ENCODE data around the gene CAMKK2. TPM values are rescaled to one million over a fixed set of nuclear protein-coding genes. Genes with fewer than 3 reads are reported as not detected.

Gene CAMKK2
- total RNA-seq, 4 donors from 2014 or later, result 18.4 to 25.8 (median 25.0) TPM

DNA sequence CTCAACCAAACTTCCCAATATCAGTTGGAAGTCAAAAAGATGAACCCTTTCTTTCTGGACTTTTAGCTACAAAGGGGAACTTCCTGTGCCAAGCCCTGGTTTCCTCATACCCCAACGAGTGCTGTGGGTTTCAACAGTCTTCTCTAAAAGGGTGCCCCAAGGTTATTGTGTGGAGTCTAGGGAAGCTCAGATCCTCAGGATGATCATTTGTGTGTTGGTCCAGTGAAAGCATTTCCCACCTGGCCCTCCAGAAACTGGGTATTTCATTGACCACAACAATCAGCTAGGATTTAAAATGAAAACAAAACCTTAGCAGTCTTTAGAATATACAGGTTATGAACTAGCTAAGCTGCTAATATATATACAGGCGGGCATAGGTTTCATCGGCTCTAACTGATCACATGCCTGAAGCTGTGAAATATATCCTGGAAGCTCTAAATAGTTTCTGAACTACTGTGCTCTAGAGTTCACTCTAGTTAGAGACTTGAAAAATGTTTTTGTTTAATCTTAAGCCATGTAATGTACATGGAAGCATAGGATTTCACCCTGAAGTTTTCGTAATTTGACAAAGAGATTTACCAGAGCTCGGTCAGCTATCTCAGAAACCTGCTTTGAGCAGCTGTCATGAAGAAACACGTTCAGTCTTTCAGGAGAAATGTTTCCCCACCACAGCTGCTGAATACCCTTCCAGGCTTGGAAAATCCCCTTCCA, 57.0 kb downstream of the CAMKK2 start:
- H3K27ac ChIP-seq, result peak overlapping the region; percentile 60
- no peaks in the 10 kb centered on the region for H3K9me3 ChIP-seq
- peaks cover 46% of the 10 kb centered on the region for H3K36me3 ChIP-seq
- TF ChIP-seq, protein P1, sequence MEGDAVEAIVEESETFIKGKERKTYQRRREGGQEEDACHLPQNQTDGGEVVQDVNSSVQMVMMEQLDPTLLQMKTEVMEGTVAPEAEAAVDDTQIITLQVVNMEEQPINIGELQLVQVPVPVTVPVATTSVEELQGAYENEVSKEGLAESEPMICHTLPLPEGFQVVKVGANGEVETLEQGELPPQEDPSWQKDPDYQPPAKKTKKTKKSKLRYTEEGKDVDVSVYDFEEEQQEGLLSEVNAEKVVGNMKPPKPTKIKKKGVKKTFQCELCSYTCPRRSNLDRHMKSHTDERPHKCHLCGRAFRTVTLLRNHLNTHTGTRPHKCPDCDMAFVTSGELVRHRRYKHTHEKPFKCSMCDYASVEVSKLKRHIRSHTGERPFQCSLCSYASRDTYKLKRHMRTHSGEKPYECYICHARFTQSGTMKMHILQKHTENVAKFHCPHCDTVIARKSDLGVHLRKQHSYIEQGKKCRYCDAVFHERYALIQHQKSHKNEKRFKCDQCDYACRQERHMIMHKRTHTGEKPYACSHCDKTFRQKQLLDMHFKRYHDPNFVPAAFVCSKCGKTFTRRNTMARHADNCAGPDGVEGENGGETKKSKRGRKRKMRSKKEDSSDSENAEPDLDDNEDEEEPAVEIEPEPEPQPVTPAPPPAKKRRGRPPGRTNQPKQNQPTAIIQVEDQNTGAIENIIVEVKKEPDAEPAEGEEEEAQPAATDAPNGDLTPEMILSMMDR (IDR thresholded peaks at IDR 0.05), result no peak
- TF ChIP-seq EP300 (IDR thresholded peaks at IDR 0.05) (no peak), POLR2AphosphoS5 (IDR thresholded peaks at IDR 0.05) (no peak), POLR2A (IDR thresholded peaks at IDR 0.05) (no peak)
- H3K4me1 ChIP-seq, result peaks cover 30% of the 10 kb centered on the region
- H3K27me3 ChIP-seq, result no peaks in the 10 kb centered on the region
- no peak overlapping the region for H3K4me3 ChIP-seq
- 66% methylated on average over 6 of the region's 6 CpGs for WGBS
- DNase-seq (ENCODE audit: low spot score in 2 of 2), result no peak

DNA sequence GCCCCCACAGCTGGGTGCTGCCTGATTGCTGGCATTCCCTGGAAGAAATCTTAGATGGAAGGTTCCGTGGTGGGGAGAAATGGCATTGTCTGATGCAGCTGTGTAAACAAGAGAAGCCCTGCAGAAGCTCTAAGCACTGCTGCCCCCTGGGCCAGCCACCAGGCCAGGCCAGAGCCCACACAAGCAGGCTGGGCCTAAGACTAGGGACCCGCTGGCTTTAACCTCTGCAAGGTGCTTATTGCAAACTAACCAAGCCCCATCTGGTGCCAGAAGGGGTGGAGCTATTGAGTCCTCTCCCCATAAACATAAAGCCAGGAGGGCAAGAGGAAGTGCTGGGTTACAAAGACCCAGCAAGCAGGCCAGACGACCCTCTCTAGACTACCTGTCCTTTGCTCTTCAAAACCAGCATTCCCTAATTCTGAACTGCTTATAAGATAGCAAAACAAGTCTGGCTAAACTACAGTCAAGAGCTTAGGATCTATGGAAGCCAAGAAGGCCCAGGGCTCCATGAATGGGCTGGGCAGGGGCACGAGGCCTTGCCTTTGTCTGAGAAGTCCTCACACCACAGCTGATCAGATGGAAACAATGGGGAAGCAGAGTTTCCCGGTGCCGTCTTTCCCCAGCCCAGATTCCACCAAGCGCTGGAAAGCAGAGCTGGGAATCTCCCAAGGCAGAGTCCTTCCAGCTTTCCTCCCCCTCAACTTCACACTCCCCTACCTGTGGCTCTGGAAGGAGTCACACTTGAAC, 57.7 kb downstream of the CAMKK2 start:
- no peaks in the 10 kb centered on the region for H3K9me3 ChIP-seq
- H3K4me1 ChIP-seq, result peaks cover 30% of the 10 kb centered on the region
- peak overlapping the region; percentile 60 for H3K27ac ChIP-seq
- TF ChIP-seq POLR2A (IDR thresholded peaks at IDR 0.05), result no peak
- peaks cover 44% of the 10 kb centered on the region for H3K36me3 ChIP-seq
- H3K4me3 ChIP-seq, result no peak overlapping the region
- no peaks in the 10 kb centered on the region for H3K27me3 ChIP-seq
- no peak for DNase-seq (ENCODE audit: low spot score in 2 of 2)
- WGBS, result 76% methylated on average over 7 of the region's 7 CpGs

GRCh38 chr12:121238086-121238485, 58.4 kb downstream of the CAMKK2 start:
- Histone ChIP-seq H3K9me3 (no peaks in the 10 kb centered on the region), H3K27ac (no peak overlapping the region), H3K36me3 (peaks cover 44% of the 10 kb centered on the region), H3K4me1 (peaks cover 30% of the 10 kb centered on the region), H3K27me3 (no peaks in the 10 kb centered on the region), H3K4me3 (no peak overlapping the region)
- TF ChIP-seq POLR2AphosphoS5 (IDR thresholded peaks at IDR 0.05) (no peak), EP300 (IDR thresholded peaks at IDR 0.05) (no peak), POLR2A (IDR thresholded peaks at IDR 0.05) (no peak)
- TF ChIP-seq, protein P1 (IDR thresholded peaks at IDR 0.05), result no peak
- DNase-seq (ENCODE audit: low spot score in 2 of 2), result no peak
- WGBS, result 93% methylated on average over 4 of the region's 4 CpGs

DNA sequence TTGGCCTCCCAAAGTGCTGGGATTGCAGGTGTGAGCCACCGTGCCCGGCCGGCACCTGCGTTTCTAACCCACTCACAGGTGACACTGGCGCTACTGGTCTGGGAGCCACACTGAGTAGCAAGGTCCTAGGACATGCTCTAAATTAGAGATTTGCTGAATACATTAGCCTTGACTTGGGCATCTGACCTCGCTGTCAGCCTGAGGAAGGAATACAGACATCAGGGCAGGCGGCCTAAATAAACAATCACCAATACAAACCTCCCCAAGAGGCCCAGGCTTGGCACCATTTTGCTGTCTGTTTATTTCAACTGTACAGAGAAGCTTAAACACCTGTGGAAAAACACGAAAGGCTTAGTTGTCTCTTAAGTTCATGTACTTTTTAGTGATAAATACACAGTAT, 59.1 kb downstream of the CAMKK2 start:
- H3K36me3 ChIP-seq, result peaks cover 43% of the 10 kb centered on the region
- H3K27me3 ChIP-seq, result no peaks in the 10 kb centered on the region
- no peak for DNase-seq (ENCODE audit: low spot score in 2 of 2)
- H3K27ac ChIP-seq, result no peak overlapping the region
- no peaks in the 10 kb centered on the region for H3K9me3 ChIP-seq
- H3K4me1 ChIP-seq, result peaks cover 30% of the 10 kb centered on the region
- 71% methylated on average over 8 of the region's 8 CpGs for WGBS
- TF ChIP-seq EP300 (IDR thresholded peaks at IDR 0.05), result no peak
- no peak overlapping the region for H3K4me3 ChIP-seq

DNA sequence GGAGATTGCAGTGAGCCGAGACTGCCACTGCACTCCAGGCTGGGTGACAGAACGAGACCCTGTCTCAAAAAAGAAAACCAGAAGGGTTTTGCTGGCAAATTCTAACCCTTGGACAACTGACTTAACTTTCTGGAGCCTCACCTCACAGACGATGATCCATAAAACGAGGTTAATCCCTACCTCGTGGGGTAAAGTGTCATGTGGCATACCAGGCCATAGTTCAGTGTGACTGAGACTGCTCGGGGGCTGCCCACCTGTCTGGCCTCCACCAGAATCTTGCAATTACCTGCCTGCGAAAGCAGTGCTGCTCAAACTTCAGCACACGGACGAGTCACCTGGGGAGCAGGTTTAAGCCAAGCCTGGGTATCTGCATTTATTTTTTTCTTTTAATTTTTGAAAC, 59.7 kb downstream of the CAMKK2 start:
- Histone ChIP-seq H3K27me3 (no peaks in the 10 kb centered on the region), H3K36me3 (peaks cover 43% of the 10 kb centered on the region)
- no peak for TF ChIP-seq POLR2AphosphoS5 (IDR thresholded peaks at IDR 0.05)
- TF ChIP-seq EP300 (IDR thresholded peaks at IDR 0.05), result no peak
- TF ChIP-seq, protein P1 (IDR thresholded peaks at IDR 0.05), result no peak
- no peak for TF ChIP-seq POLR2A (IDR thresholded peaks at IDR 0.05)

DNA sequence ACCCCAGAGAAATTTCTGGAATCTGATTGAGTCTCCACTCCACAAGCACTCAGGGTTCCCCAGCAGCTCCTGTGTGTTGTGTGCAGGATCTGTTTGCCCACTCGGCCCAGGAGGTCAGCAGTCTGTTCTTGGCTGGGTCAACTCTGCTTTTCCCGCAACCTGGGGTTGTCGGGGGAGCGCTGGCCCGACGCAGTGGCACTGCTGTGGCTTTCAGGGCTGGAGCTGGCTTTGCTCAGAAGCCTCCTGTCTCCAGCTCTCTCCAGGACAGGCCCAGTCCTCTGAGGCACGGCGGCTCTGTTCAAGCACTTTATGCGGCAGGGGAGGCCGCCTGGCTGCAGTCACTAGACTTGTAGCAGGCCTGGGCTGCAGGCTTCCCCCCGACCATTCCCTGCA, 62.9 kb downstream of the CAMKK2 start:
- Histone ChIP-seq H3K27ac (no peak overlapping the region), H3K36me3 (peaks cover 45% of the 10 kb centered on the region), H3K27me3 (no peaks in the 10 kb centered on the region), H3K4me1 (peaks cover 2% of the 10 kb centered on the region), H3K9me3 (no peaks in the 10 kb centered on the region), H3K4me3 (no peak overlapping the region)
- no peak for DNase-seq (ENCODE audit: low spot score in 2 of 2)
- TF ChIP-seq, protein P1 (IDR thresholded peaks at IDR 0.05), result no peak
- TF ChIP-seq POLR2AphosphoS5 (IDR thresholded peaks at IDR 0.05) (no peak), POLR2A (IDR thresholded peaks at IDR 0.05) (no peak), EP300 (IDR thresholded peaks at IDR 0.05) (no peak)
- WGBS, result 87% methylated on average over 8 of the region's 11 CpGs

More for the DNA sequence above, 59.7 kb downstream of the CAMKK2 start:
- WGBS, result 96% methylated on average over 9 of the region's 9 CpGs
- no peak overlapping the region for H3K4me3 ChIP-seq
- H3K9me3 ChIP-seq, result no peaks in the 10 kb centered on the region
- H3K4me1 ChIP-seq, result peaks cover 30% of the 10 kb centered on the region
- no peak for DNase-seq (ENCODE audit: low spot score in 2 of 2)
- no peak overlapping the region for H3K27ac ChIP-seq

All from suprapubic skin (tissue), 4 donors.